HepG2 (cell line): ENCODE data around the gene TRIO. TPM values are rescaled to one million over a fixed set of nuclear protein-coding genes. Genes with fewer than 3 reads are reported as not detected.

Experiments
- ATF3 ChIP-seq: sonication (generic); formaldehyde crosslinking; IDR thresholded peaks from 2 replicates; pipeline ENCODE4 v1.4.0; 2020; ENCODE audit warnings: missing genetic modification reagents
- CHCHD3 ChIP-seq: sonication (generic); formaldehyde crosslinking; IDR thresholded peaks from 2 replicates; pipeline ENCODE4 v1.8.0; 2022; ENCODE audit warnings: mild to moderate bottlenecking, missing genetic modification reagents, moderate library complexity
- ESRRA ChIP-seq: sonication (generic); formaldehyde crosslinking; IDR thresholded peaks from 2 replicates; pipeline ENCODE4 v1.5.1; 2020; ENCODE audit warnings: mild to moderate bottlenecking, low read depth, missing genetic modification reagents
- HOMEZ ChIP-seq: IDR thresholded peaks from 2 replicates; pipeline ENCODE4 v1.6.1; 2016; ENCODE audit warnings: low read depth
- MED8 ChIP-seq: sonication (generic); formaldehyde crosslinking; IDR thresholded peaks from 2 replicates; pipeline ENCODE4 v1.8.1; 2023; ENCODE audit warnings: mild to moderate bottlenecking, missing genetic modification reagents; ENCODE audit not compliant: insufficient replicate concordance
- MEIS1 ChIP-seq: sonication (generic); formaldehyde crosslinking; IDR thresholded peaks from 2 replicates; pipeline ENCODE4 v1.9.0; 2021; ENCODE audit warnings: mild to moderate bottlenecking, missing genetic modification reagents, moderate library complexity, borderline replicate concordance
- MTERF4 ChIP-seq: sonication (generic); formaldehyde crosslinking; IDR thresholded peaks from 2 replicates; pipeline ENCODE4 v1.8.0; 2023; ENCODE audit warnings: mild to moderate bottlenecking, missing genetic modification reagents
- POGK ChIP-seq: sonication (generic); formaldehyde crosslinking; conservative IDR thresholded peaks from 2 replicates; pipeline ENCODE4 v1.8.0; 2022; ENCODE audit warnings: mild to moderate bottlenecking, moderate library complexity, missing genetic modification reagents
- PRDM10 ChIP-seq: sonication (generic); formaldehyde crosslinking; IDR thresholded peaks from 2 replicates; pipeline ENCODE4 v1.4.0; 2020; ENCODE audit warnings: low read depth, missing genetic modification reagents
- SALL2 ChIP-seq: sonication (generic); formaldehyde crosslinking; IDR thresholded peaks from 2 replicates; pipeline ENCODE4 v1.8.1; 2023; ENCODE audit warnings: mild to moderate bottlenecking, missing genetic modification reagents, inconsistent platforms
- SAP130 ChIP-seq: IDR thresholded peaks from 2 replicates; pipeline ENCODE4 v1.6.1; 2016; ENCODE audit warnings: low read depth
- SCMH1 ChIP-seq: sonication (generic); formaldehyde crosslinking; IDR thresholded peaks from 2 replicates; pipeline ENCODE4 v1.9.0; 2021; ENCODE audit warnings: missing genetic modification reagents, mild to moderate bottlenecking, borderline replicate concordance
- ZBTB37 ChIP-seq: sonication (generic); formaldehyde crosslinking; IDR thresholded peaks from 2 replicates; pipeline ENCODE4 v1.4.0; 2020; ENCODE audit warnings: mild to moderate bottlenecking, missing genetic modification reagents
- ZFP41 ChIP-seq: sonication (generic); formaldehyde crosslinking; IDR thresholded peaks from 2 replicates; pipeline ENCODE4 v1.4.0; 2020; ENCODE audit warnings: mild to moderate bottlenecking, missing genetic modification reagents, borderline replicate concordance
- ZNF563 ChIP-seq: sonication (generic); formaldehyde crosslinking; IDR thresholded peaks from 2 replicates; pipeline ENCODE4 v1.8.0; 2022; ENCODE audit warnings: mild to moderate bottlenecking, moderate library complexity, missing genetic modification reagents
- ZNF749 ChIP-seq: sonication (generic); formaldehyde crosslinking; IDR thresholded peaks from 2 replicates; pipeline ENCODE4 v1.8.0; 2022; ENCODE audit warnings: mild to moderate bottlenecking, missing genetic modification reagents, moderate library complexity, borderline replicate concordance
- polyA plus RNA-seq, 8 experiments: library from polyadenylated mRNA; depleted of rRNA in 3 of 8; stranded (reverse) in 7 of 8; unstranded in 1 of 8; fragments of >200 nt; fragmentation: Illumina TruSeq in 4 of 8; extraction: Trizol in 4 of 8; gene quantifications; 2 replicates each; pipeline versions ENCODE4 v1.2.1 to v1.2.3, GENCODE V29; 2011 to 2016; ENCODE audit warnings: low read depth in 4 of 8, missing spikeins in 1 of 8, mixed read lengths in 1 of 8; ENCODE audit not compliant: insufficient read depth in 1 of 8
- total RNA-seq, 5 experiments: library from RNA; depleted of rRNA; stranded (reverse); fragments of >200 nt; fragmentation: Illumina TruSeq; extraction: Trizol; gene quantifications; 2 replicates each; pipeline ENCODE4 v1.2.3, GENCODE V29; 2016; ENCODE audit warnings: low read depth in 1 of 5

TRIO gene
- total and polyA plus RNA-seq, 2 of the 13 experiments (the other 11 are each of a cell fraction or from before 2014, with no cell fraction given): 45.2 to 45.9 TPM

GRCh38 chr5:14148890-14149671, 5.9 kb downstream of the TRIO start (continued):
- TF ChIP-seq ZNF749 (CRISPR knock-in tag) (no peak), MTERF4 (no peak), SCMH1 (CRISPR knock-in tag) (no peak), POGK (peak; percentile 50; the same call in 1 of the 2 replicates), ZNF563 (CRISPR knock-in tag) (no peak), PRDM10 (CRISPR knock-in tag) (0 out of 2 replicates have a peak, but pooled peaks have one; percentile 8), MED8 (CRISPR knock-in tag) (no peak), CHCHD3 (CRISPR knock-in tag) (no peak), HOMEZ (no peak; the same call in 1 of the 2 replicates), MEIS1 (CRISPR knock-in tag) (no peak), ZFP41 (CRISPR knock-in tag) (no peak), SAP130 (CRISPR knock-in tag) (peak; percentile 77), ZBTB37 (CRISPR knock-in tag) (no peak; the same call in 1 of the 2 replicates), SALL2 (no peak), ESRRA (CRISPR knock-in tag) (peak; percentile 37; the same call in 1 of the 2 replicates), ATF3 (CRISPR knock-in tag) (no peak)
